Activated CD4-positive, alpha-beta T cell treated with anti-CD3 and anti-CD28 coated beads, Interleukin-2, amount 10 ng/mL, durations not matched to agents 7 days and 5 days (primary cell): ENCODE results near the gene WRAP73. TPM values are rescaled to one million over a fixed set of nuclear protein-coding genes. Genes with fewer than 3 reads are reported as not detected.

Experiments
- CTCF ChIA-PET: fragments of 350-600 bp; sonication (Branson Sonifier 250); formaldehyde crosslinking; loops from one replicate; lab custom pipeline; 2021; ENCODE audit warnings: antibody characterized with exemption; lab: Charles Lee
- POLR2A ChIA-PET: fragments of 350-600 bp; sonication (Branson Sonifier 250); formaldehyde crosslinking; loops from one replicate; lab custom pipeline; 2021; ENCODE audit warnings: antibody characterized with exemption; lab: Charles Lee
- DNase-seq: peaks from one replicate; pipeline ENCODE4 v3.0.0-alpha.2; 2020
- H3K27ac Mint-ChIP-seq: one replicate; pipeline ENCODE4 v1.8.0; 2021; ENCODE audit warnings: mild to moderate bottlenecking, moderate library complexity, mixed read lengths
- H3K27me3 Mint-ChIP-seq: one replicate; pipeline ENCODE4 v1.8.0; 2021; ENCODE audit warnings: mixed read lengths
- H3K36me3 Mint-ChIP-seq: one replicate; pipeline ENCODE4 v1.8.0; 2021; ENCODE audit warnings: low read depth, mixed read lengths
- H3K4me1 Mint-ChIP-seq: one replicate; pipeline ENCODE4 v1.8.0; 2021; ENCODE audit warnings: mixed read lengths
- H3K4me3 Mint-ChIP-seq: one replicate; pipeline ENCODE4 v1.8.0; 2021; ENCODE audit warnings: mild to moderate bottlenecking, moderate library complexity, mixed read lengths
- H3K9me3 Mint-ChIP-seq: one replicate; pipeline ENCODE4 v1.8.0; 2021; ENCODE audit warnings: mixed read lengths
- total RNA-seq, 2 experiments: library from RNA; stranded (reverse); gene quantifications; one replicate each; pipeline ENCODE4 v1.2.3, GENCODE V29; 2021

Gene WRAP73
- total RNA-seq, 2 experiments from 2014 or later: 32.6 to 34.8 TPM

GRCh38 chr1:3610527-3611169, 39.3 kb downstream of the WRAP73 start:
- ChIA-PET CTCF (no interaction called here), POLR2A (no interaction called here)
- H3K9me3 Mint-ChIP-seq: no peaks in the 10 kb centered on the region
- no peak for DNase-seq
- no peak overlapping the region for H3K27ac Mint-ChIP-seq
- peaks cover 3% of the 10 kb centered on the region for H3K4me1 Mint-ChIP-seq
- H3K27me3 Mint-ChIP-seq: peaks cover 23% of the 10 kb centered on the region
- H3K4me3 Mint-ChIP-seq: no peak overlapping the region
- no peaks in the 10 kb centered on the region for H3K36me3 Mint-ChIP-seq

DNA sequence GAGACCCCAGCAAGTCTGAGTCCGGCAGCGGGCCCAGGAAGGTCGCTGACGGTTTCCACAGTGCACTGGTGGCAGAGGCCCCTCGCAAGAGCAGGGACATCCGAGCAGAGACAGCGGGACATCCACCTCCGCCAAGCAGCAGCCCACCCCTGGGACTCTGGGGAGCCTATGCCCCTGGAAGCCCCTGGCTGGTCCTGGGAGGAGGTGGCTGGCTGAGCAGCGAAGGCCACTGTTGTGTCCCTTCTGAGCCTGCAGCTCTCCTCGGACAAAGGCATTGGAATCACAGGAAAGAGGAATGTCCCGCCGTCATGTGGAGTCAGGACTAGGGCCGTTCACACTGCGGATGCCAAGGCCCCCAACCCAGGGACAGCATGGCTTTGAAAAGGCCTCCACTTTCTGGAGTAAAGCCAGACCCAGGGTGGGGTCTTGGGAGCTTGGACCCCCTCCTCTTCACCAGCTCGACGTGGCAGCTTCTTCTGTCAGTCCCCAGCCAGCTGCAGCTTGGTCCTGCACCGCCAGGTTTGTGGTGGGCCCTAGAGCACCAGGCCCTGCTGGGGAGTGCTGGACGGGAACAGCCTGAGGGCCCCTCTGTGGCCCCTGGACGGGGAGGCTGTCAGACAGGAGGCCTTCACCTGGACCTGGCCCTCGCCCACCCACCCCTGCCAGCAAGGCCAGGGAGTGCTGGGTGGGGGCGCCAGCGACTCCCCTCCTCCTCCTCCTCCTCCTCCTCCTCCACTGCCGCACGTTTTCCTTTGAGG, 40.0 kb downstream of the WRAP73 start:
- H3K36me3 Mint-ChIP-seq: no peaks in the 10 kb centered on the region
- no peaks in the 10 kb centered on the region for H3K9me3 Mint-ChIP-seq
- no peak overlapping the region for H3K27ac Mint-ChIP-seq
- CTCF ChIA-PET: no interaction called here
- H3K4me3 Mint-ChIP-seq: no peak overlapping the region
- peaks cover 3% of the 10 kb centered on the region for H3K4me1 Mint-ChIP-seq
- H3K27me3 Mint-ChIP-seq: peaks cover 23% of the 10 kb centered on the region
- no peak for DNase-seq
- POLR2A ChIA-PET: no interaction called here

GRCh38 chr1:3609016-3609768, 40.7 kb downstream of the WRAP73 start:
- CTCF ChIA-PET: interaction anchor here (1.0 kb wide), 1 partner anchor 10 kb away, joined by 3 read pairs; no protein-coding TSS in a partner anchor
- no peak overlapping the region for H3K4me3 Mint-ChIP-seq
- no peak for DNase-seq
- H3K4me1 Mint-ChIP-seq: peaks cover 3% of the 10 kb centered on the region
- POLR2A ChIA-PET: no interaction called here
- H3K36me3 Mint-ChIP-seq: no peaks in the 10 kb centered on the region
- no peaks in the 10 kb centered on the region for H3K9me3 Mint-ChIP-seq
- no peak overlapping the region for H3K27ac Mint-ChIP-seq
- H3K27me3 Mint-ChIP-seq: peaks cover 23% of the 10 kb centered on the region

- DNase-seq: no peak
- no peaks in the 10 kb centered on the region for H3K36me3 Mint-ChIP-seq
- H3K9me3 Mint-ChIP-seq: no peaks in the 10 kb centered on the region
- H3K27ac Mint-ChIP-seq: no peak overlapping the region
- ChIA-PET POLR2A (no interaction called here), CTCF (interaction anchor here (1.0 kb wide), 1 partner anchor 11 kb away, joined by 3 read pairs; no protein-coding TSS in a partner anchor)
- H3K4me1 Mint-ChIP-seq: peaks cover 3% of the 10 kb centered on the region
- H3K4me3 Mint-ChIP-seq: no peak overlapping the region
- peaks cover 20% of the 10 kb centered on the region for H3K27me3 Mint-ChIP-seq
Measured at GRCh38 chr1:3608154-3608553, 41.7 kb downstream of the WRAP73 start.

DNA sequence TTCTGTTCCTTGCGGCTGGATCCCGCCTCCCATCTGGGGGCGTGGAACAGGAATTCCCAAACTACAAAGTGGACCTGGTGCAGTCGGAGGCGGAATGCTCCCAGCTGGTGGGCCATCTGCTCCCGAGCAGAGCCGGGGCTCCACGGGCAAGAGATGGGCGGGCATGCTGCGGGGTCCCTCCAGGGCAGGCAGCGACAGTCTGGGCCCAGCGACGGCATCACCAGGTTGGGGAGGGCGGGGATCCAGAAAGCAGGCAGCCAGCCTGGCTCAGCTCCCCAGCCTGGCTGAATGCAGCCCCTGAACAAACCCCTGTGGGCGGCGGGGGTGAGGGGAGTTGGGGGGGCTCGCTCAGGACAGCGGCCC, 42.2 kb downstream of the WRAP73 start:
- H3K27me3 Mint-ChIP-seq: peaks cover 17% of the 10 kb centered on the region
- peaks cover 3% of the 10 kb centered on the region for H3K4me1 Mint-ChIP-seq
- H3K27ac Mint-ChIP-seq: no peak overlapping the region
- ChIA-PET POLR2A (no interaction called here), CTCF (interaction anchor here (0.8 to 1.0 kb wide), 2 partner anchors 10 to 11 kb away, joined by 3 read pairs; no protein-coding TSS in a partner anchor)
- H3K4me3 Mint-ChIP-seq: no peak overlapping the region
- DNase-seq: no peak
- no peaks in the 10 kb centered on the region for H3K36me3 Mint-ChIP-seq
- H3K9me3 Mint-ChIP-seq: no peaks in the 10 kb centered on the region

GRCh38 chr1:3606779-3607702, 42.9 kb downstream of the WRAP73 start:
- H3K27me3 Mint-ChIP-seq: peaks cover 14% of the 10 kb centered on the region
- no peak for DNase-seq
- POLR2A ChIA-PET: no interaction called here
- peaks cover 3% of the 10 kb centered on the region for H3K4me1 Mint-ChIP-seq
- CTCF ChIA-PET: interaction anchor here (0.8 kb wide), 1 partner anchor 10 kb away, joined by 3 read pairs; no protein-coding TSS in a partner anchor
- no peak overlapping the region for H3K27ac Mint-ChIP-seq
- no peaks in the 10 kb centered on the region for H3K36me3 Mint-ChIP-seq
- H3K4me3 Mint-ChIP-seq: no peak overlapping the region
- H3K9me3 Mint-ChIP-seq: no peaks in the 10 kb centered on the region

GRCh38 chr1:3604997-3605823, 44.7 kb downstream of the WRAP73 start:
- Mint-ChIP-seq H3K4me3 (no peak overlapping the region), H3K4me1 (no peaks in the 10 kb centered on the region), H3K27me3 (peaks cover 5% of the 10 kb centered on the region), H3K27ac (no peak overlapping the region), H3K9me3 (no peaks in the 10 kb centered on the region), H3K36me3 (no peaks in the 10 kb centered on the region)
- POLR2A ChIA-PET: no interaction called here
- DNase-seq: no peak
- CTCF ChIA-PET: no interaction called here

DNA sequence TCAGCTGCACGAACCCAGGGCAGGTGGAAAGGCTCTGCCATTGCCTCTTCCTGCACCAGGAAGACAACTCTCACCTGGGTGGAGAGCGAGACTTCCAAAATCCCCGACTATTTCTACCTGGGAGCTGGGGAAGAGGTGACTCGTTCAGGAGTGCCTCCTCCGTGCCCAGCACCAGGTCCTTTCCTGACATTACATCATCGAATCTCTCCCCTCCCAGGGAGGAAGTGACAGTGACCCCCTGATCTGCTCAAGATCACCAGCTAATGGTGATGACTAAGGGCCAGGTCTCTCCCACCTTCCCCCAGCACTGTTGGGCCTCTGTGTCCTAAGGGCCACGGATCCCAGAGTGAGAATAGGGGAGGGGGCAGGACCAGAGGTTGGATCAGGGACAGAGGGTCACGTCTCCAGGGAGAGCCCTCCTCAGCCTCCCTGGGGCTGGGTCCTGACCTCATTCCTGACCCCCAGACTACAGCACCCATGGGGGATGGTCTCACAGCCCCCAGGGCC, 45.4 kb downstream of the WRAP73 start:
- Mint-ChIP-seq H3K27me3 (peaks cover 5% of the 10 kb centered on the region), H3K36me3 (no peaks in the 10 kb centered on the region), H3K4me1 (no peaks in the 10 kb centered on the region), H3K4me3 (no peak overlapping the region), H3K27ac (no peak overlapping the region), H3K9me3 (no peaks in the 10 kb centered on the region)
- ChIA-PET POLR2A (no interaction called here), CTCF (interaction anchor here (1.6 kb wide), 1 partner anchor 16 kb away, joined by 4 read pairs; no protein-coding TSS in a partner anchor)
- DNase-seq: no peak

- Mint-ChIP-seq H3K36me3 (no peaks in the 10 kb centered on the region), H3K27ac (no peak overlapping the region), H3K4me3 (no peak overlapping the region), H3K27me3 (no peaks in the 10 kb centered on the region), H3K4me1 (no peaks in the 10 kb centered on the region), H3K9me3 (no peaks in the 10 kb centered on the region)
- no peak for DNase-seq
- POLR2A ChIA-PET: no interaction called here
- CTCF ChIA-PET: interaction anchor here (1.6 kb wide), 1 partner anchor 16 kb away, joined by 4 read pairs; no protein-coding TSS in a partner anchor
Measured at GRCh38 chr1:3603571-3604467, 46.1 kb downstream of the WRAP73 start.

DNA sequence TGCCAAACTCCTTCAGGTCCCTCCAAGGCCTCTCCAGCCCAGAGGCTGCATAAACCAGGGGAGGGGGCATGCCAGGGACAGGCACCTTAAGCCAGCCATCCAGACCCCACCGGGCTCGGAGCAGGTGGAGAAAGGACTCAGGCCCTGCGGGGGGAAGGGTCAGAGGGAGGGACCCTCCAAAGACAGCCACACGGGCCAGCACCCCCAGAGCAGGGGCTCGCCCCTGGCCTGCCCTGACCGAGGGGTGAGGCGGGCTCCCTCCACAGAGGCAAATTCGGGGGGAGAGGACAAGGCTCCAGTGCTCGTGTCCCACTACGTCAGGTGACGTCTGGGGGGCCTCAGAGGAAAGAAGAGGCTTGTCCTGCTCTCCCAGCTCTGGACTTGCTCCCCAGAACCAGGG, 46.7 kb downstream of the WRAP73 start:
- DNase-seq: no peak
- Mint-ChIP-seq H3K27me3 (no peaks in the 10 kb centered on the region), H3K36me3 (no peaks in the 10 kb centered on the region), H3K4me1 (peaks cover 3% of the 10 kb centered on the region), H3K27ac (no peak overlapping the region), H3K9me3 (no peaks in the 10 kb centered on the region), H3K4me3 (no peak overlapping the region)
- ChIA-PET POLR2A (no interaction called here), CTCF (interaction anchor here (1.6 kb wide), 1 partner anchor 17 kb away, joined by 4 read pairs; no protein-coding TSS in a partner anchor)
